Hepatocyte (in vitro differentiated cells): ENCODE data around the gene PNPLA5. TPM values are rescaled to one million over a fixed set of nuclear protein-coding genes. Genes with fewer than 3 reads are reported as not detected.
A peak's percentile ranks its signal among the peaks of the same experiment; 100 is the strongest.

ENCODE experiments used
- DNase-seq: peaks from one replicate; pipeline ENCODE4 v3.0.0-alpha.2; 2016; ENCODE audit warnings: low spot score
- H2AFZ ChIP-seq: fragments of 200-600 bp; sonication (generic); 2 replicates; pipeline ENCODE4 v1.6.0; 2016; ENCODE audit warnings: antibody characterized with exemption, mild to moderate bottlenecking
- H3K27ac ChIP-seq: fragments of 200-600 bp; sonication (generic); 2 replicates; pipeline ENCODE4 v1.5.1; 2016; ENCODE audit warnings: mild to moderate bottlenecking
- H3K27me3 ChIP-seq: fragments of 200-600 bp; sonication (generic); 2 replicates; pipeline ENCODE4 v1.6.1; 2016
- H3K36me3 ChIP-seq: fragments of 200-600 bp; sonication (generic); replicated peaks from 2 replicates; pipeline ENCODE4 v1.5.1; 2016; ENCODE audit warnings: low read depth; ENCODE audit not compliant: insufficient read depth
- H3K4me1 ChIP-seq: fragments of 200-600 bp; sonication (generic); 2 replicates; pipeline ENCODE4 v1.5.1; 2016; ENCODE audit warnings: mild to moderate bottlenecking, moderate library complexity; ENCODE audit not compliant: insufficient read depth
- H3K4me2 ChIP-seq: fragments of 200-600 bp; sonication (generic); 2 replicates; pipeline ENCODE4 v1.6.0; 2016
- H3K4me3 ChIP-seq: fragments of 200-600 bp; sonication (generic); 2 replicates; pipeline ENCODE4 v1.5.1; 2016; ENCODE audit warnings: mild to moderate bottlenecking
- H3K79me2 ChIP-seq: fragments of 200-600 bp; sonication (generic); 2 replicates; pipeline ENCODE4 v1.6.0; 2017; ENCODE audit warnings: mild to moderate bottlenecking
- H3K9me2 ChIP-seq: fragments of 200-600 bp; sonication (generic); replicated peaks from 2 replicates; pipeline ENCODE4 v1.6.0; 2017; ENCODE audit warnings: mild to moderate bottlenecking; ENCODE audit not compliant: insufficient read depth
- H3K9me3 ChIP-seq: fragments of 200-600 bp; sonication (generic); 2 replicates; pipeline ENCODE4 v1.5.1; 2016; ENCODE audit warnings: low read depth, mild to moderate bottlenecking
- H4K20me1 ChIP-seq: fragments of 200-600 bp; sonication (generic); 2 replicates; pipeline ENCODE4 v1.6.0; 2016; ENCODE audit warnings: mild to moderate bottlenecking; ENCODE audit not compliant: insufficient read depth, poor library complexity, severe bottlenecking
- EZH2 ChIP-seq: fragments of 200-600 bp; sonication (generic); IDR thresholded peaks from 2 replicates; pipeline ENCODE4 v1.6.1; 2016; ENCODE audit warnings: antibody characterized with exemption, mild to moderate bottlenecking, borderline replicate concordance
- EZH2phosphoT487 ChIP-seq: fragments of 200-600 bp; sonication (generic); IDR thresholded peaks from one replicate; pipeline ENCODE4 v1.6.1; 2018; ENCODE audit warnings: antibody characterized with exemption, mild to moderate bottlenecking, low read depth, moderate library complexity; ENCODE audit not compliant: unreplicated experiment, severe bottlenecking
- WGBS: methylation state at CpG from one replicate; pipeline ENCODE4 v1.1.6; 2016; ENCODE audit warnings: low lambda C conversion rate; ENCODE audit errors: missing lambda C conversion rate; 5-methylcytosine and 5-hydroxymethylcytosine counted together
- polyA plus RNA-seq: library from polyadenylated mRNA; unstranded; fragments of >200 nt; fragmentation: Nextera tagmentation; extraction: Ambion mirVana; gene quantifications from 2 replicates; pipeline ENCODE4 v1.2.1, GENCODE V29; 2016
- total RNA-seq: library from RNA; depleted of rRNA; stranded (reverse); fragments of >200 nt; gene quantifications from 2 replicates; pipeline ENCODE4 v1.2.3, GENCODE V29; 2014
- TF ChIP-seq, protein P1 (sequence below): fragments of 200-600 bp; sonication (generic); IDR thresholded peaks from 2 replicates; pipeline ENCODE4 v1.5.1; 2016; ENCODE audit warnings: antibody characterized with exemption, mild to moderate bottlenecking; ENCODE audit not compliant: poor library complexity

PNPLA5 gene, protein sequence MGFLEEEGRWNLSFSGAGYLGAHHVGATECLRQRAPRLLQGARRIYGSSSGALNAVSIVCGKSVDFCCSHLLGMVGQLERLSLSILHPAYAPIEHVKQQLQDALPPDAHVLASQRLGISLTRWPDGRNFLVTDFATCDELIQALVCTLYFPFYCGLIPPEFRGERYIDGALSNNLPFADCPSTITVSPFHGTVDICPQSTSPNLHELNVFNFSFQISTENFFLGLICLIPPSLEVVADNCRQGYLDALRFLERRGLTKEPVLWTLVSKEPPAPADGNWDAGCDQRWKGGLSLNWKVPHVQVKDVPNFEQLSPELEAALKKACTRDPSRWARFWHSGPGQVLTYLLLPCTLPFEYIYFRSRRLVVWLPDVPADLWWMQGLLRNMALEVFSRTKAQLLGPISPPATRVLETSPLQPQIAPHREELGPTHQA
- total RNA-seq = 0.57 TPM in 1 of 2 replicates, not detected in the other
- 0.11 and 0.45 TPM in 2 replicates for polyA plus RNA-seq

DNA sequence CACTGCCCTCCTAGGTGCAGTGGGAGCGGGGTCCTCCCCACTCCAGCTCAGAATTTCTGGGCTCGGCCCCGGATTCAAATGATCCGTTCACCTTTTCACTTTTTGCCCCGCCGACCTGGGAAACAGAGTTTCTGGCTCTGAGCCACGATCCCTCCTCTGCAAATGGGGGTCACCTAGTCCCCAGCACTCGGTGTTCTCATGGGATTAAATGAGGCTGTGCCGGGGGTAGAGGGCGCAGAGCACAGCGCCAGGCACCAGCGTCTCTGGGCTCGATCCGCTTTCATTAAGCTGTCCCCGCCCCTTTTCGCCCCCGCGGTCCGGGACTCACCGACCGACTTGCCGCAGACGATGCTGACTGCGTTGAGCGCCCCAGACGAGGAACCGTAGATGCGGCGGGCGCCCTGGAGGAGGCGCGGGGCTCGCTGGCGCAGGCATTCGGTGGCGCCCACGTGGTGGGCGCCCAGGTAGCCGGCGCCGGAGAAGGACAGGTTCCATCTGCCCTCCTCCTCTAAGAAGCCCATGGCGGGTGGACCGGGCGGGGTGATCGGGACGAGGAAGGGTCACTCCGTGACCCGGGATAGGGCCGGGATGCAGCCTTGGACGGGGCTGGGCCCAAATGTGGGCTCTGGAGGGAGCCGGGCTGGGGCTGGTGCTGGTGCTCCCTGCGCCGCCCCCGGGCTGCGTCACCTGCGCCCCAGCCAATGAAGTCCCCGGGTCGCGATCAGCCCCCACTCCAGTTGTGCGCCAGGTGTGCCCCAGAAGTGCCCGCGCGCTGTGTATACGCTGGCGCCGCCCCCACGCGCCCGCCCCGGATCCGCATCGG lies at the start of gene PNPLA5:
Gene PNPLA5 (minus strand): TSS at position 654 of the 823 bp plus-strand sequence. CDS start 133 bp downstream, at position 521.
- peak within 1 kb of the TSS; percentile 72 for H3K4me2 ChIP-seq
- H3K9me3 ChIP-seq = no peaks in the 10 kb centered on the region
- peaks cover 50% of the 10 kb centered on the region for H3K27me3 ChIP-seq
- DNase-seq = peak; percentile 35
- WGBS = 4% methylated on average over 55 of the region's 72 CpGs
- no peaks in the 10 kb centered on the region for H3K79me2 ChIP-seq
- peaks cover 5% of the 10 kb centered on the region for H3K4me1 ChIP-seq
- no peaks in the 10 kb centered on the region for H3K36me3 ChIP-seq
- H3K4me3 ChIP-seq = no peak within 1 kb of the TSS
- no peak within 1 kb of the TSS for H2AFZ ChIP-seq
- no peaks in the 10 kb centered on the region for H4K20me1 ChIP-seq
- TF ChIP-seq EZH2phosphoT487 = no peak
- TF ChIP-seq, protein P1, sequence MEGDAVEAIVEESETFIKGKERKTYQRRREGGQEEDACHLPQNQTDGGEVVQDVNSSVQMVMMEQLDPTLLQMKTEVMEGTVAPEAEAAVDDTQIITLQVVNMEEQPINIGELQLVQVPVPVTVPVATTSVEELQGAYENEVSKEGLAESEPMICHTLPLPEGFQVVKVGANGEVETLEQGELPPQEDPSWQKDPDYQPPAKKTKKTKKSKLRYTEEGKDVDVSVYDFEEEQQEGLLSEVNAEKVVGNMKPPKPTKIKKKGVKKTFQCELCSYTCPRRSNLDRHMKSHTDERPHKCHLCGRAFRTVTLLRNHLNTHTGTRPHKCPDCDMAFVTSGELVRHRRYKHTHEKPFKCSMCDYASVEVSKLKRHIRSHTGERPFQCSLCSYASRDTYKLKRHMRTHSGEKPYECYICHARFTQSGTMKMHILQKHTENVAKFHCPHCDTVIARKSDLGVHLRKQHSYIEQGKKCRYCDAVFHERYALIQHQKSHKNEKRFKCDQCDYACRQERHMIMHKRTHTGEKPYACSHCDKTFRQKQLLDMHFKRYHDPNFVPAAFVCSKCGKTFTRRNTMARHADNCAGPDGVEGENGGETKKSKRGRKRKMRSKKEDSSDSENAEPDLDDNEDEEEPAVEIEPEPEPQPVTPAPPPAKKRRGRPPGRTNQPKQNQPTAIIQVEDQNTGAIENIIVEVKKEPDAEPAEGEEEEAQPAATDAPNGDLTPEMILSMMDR = no peak
- peak; percentile 71 for TF ChIP-seq EZH2
- no peak within 1 kb of the TSS for H3K27ac ChIP-seq
- H3K9me2 ChIP-seq = no peaks in the 10 kb centered on the region

DNA sequence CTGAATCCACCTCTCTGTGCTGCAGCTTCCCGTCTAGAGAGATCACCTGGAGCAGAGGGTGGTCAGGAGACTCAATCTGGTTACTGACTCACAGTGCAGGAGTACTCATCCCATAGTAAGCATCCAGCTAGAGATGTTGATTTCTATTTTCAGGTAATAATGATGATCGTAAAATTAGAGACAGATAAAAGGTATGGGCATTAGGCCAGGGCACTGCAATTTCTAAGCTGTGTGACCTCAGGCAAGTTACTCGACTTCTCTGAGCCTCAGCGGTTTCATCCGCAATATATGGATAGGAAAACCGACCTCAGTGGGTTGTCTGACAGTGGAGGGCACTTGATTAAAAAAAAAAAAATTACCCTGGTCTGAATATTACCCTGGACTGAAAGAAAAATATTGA lies 49.6 kb upstream of the PNPLA5 start:
- Histone ChIP-seq H4K20me1 (no peaks in the 10 kb centered on the region), H3K36me3 (no peaks in the 10 kb centered on the region), H2AFZ (no peak overlapping the region), H3K4me2 (no peak overlapping the region), H3K27me3 (no peaks in the 10 kb centered on the region), H3K79me2 (no peaks in the 10 kb centered on the region), H3K27ac (no peak overlapping the region), H3K9me3 (no peaks in the 10 kb centered on the region), H3K9me2 (no peaks in the 10 kb centered on the region), H3K4me3 (no peak overlapping the region), H3K4me1 (no peaks in the 10 kb centered on the region)
- TF ChIP-seq EZH2 = no peak
- TF ChIP-seq, protein P1 = no peak
- TF ChIP-seq EZH2phosphoT487 = no peak
- WGBS = 93% methylated on average over 6 of the region's 6 CpGs
- no peak for DNase-seq

GRCh38 chr22:43931771-43932170 lies 40.0 kb upstream of the PNPLA5 start:
- Histone ChIP-seq H4K20me1 (no peaks in the 10 kb centered on the region), H3K4me2 (no peak overlapping the region), H3K27ac (no peak overlapping the region), H3K4me1 (peaks cover 2% of the 10 kb centered on the region), H3K9me3 (no peaks in the 10 kb centered on the region), H3K36me3 (no peaks in the 10 kb centered on the region), H3K79me2 (no peaks in the 10 kb centered on the region), H3K9me2 (no peaks in the 10 kb centered on the region), H3K4me3 (no peak overlapping the region), H2AFZ (no peak overlapping the region), H3K27me3 (no peaks in the 10 kb centered on the region)
- 75% methylated on average over 4 of the region's 4 CpGs for WGBS
- no peak for TF ChIP-seq EZH2phosphoT487
- TF ChIP-seq, protein P1 = no peak
- TF ChIP-seq EZH2 = no peak
- DNase-seq = no peak
